GM23338 (cell line): ENCODE data around the gene SENP8. TPM values are rescaled to one million over a fixed set of nuclear protein-coding genes. Genes with fewer than 3 reads are reported as not detected.

Source experiments
- ATAC-seq: fragments of 200-7000 bp; cut with Tn5 transposase; 3 replicates; pipeline ENCODE4 v1.9.1; 2020
- DNase-seq: peaks from one replicate; pipeline ENCODE4 v3.0.0-alpha.2; 2015; ENCODE audit warnings: low spot score
- H2AFZ ChIP-seq: fragments of 200-600 bp; sonication (generic); 2 replicates; pipeline ENCODE4 v1.8.0; 2016; ENCODE audit warnings: antibody characterized with exemption, mild to moderate bottlenecking, moderate library complexity
- H3F3A ChIP-seq: fragments of 200-600 bp; sonication (generic); replicated peaks from 2 replicates; pipeline ENCODE4 v1.8.0; 2017; ENCODE audit warnings: antibody characterized with exemption, mixed run types, low read depth
- H3K27ac ChIP-seq: fragments of 200-600 bp; sonication (generic); 2 replicates; pipeline ENCODE4 v1.6.1; 2016; ENCODE audit warnings: low read depth
- H3K27me3 ChIP-seq: fragments of 200-600 bp; sonication (generic); 2 replicates; pipeline ENCODE4 v1.8.0; 2016; ENCODE audit warnings: mild to moderate bottlenecking, mixed run types, moderate library complexity; ENCODE audit not compliant: insufficient read depth
- H3K36me3 ChIP-seq: fragments of 200-600 bp; sonication (generic); 2 replicates; pipeline ENCODE4 v1.8.0; 2016; ENCODE audit warnings: mild to moderate bottlenecking; ENCODE audit not compliant: insufficient read depth
- H3K4me1 ChIP-seq: fragments of 200-600 bp; sonication (generic); 2 replicates; pipeline ENCODE4 v1.8.0; 2016; ENCODE audit warnings: mild to moderate bottlenecking, moderate library complexity; ENCODE audit not compliant: insufficient read depth
- H3K4me2 ChIP-seq: fragments of 200-600 bp; sonication (generic); 2 replicates; pipeline ENCODE4 v1.7.1; 2017; ENCODE audit warnings: mixed run types
- H3K4me3 ChIP-seq: fragments of 200-600 bp; sonication (generic); 2 replicates; pipeline ENCODE4 v1.6.1; 2016; ENCODE audit warnings: mixed run types
- H3K79me2 ChIP-seq: fragments of 200-600 bp; sonication (generic); replicated peaks from 2 replicates; pipeline ENCODE4 v1.8.0; 2017; ENCODE audit warnings: mild to moderate bottlenecking; ENCODE audit not compliant: insufficient read depth
- H3K9me2 ChIP-seq: fragments of 200-600 bp; sonication (generic); 2 replicates; pipeline ENCODE4 v1.8.0; 2017; ENCODE audit not compliant: insufficient read depth
- H4K20me1 ChIP-seq: fragments of 200-600 bp; sonication (generic); replicated peaks from 2 replicates; pipeline ENCODE4 v1.8.0; 2017; ENCODE audit warnings: mild to moderate bottlenecking; ENCODE audit not compliant: insufficient read depth
- H3K27ac Mint-ChIP-seq: 2 replicates; pipeline ENCODE4 v1.8.0; 2020; ENCODE audit warnings: inconsistent platforms, mild to moderate bottlenecking, moderate library complexity, mixed read lengths
- H3K27me3 Mint-ChIP-seq: 3 replicates; pipeline ENCODE4 v1.8.0; 2022; ENCODE audit warnings: low read depth, mild to moderate bottlenecking, moderate library complexity, mixed read lengths, inconsistent platforms; ENCODE audit not compliant: insufficient read depth, poor library complexity
- H3K36me3 Mint-ChIP-seq: 3 replicates; pipeline ENCODE4 v1.8.0; 2021; ENCODE audit warnings: low read depth, mild to moderate bottlenecking, inconsistent platforms, moderate library complexity, mixed read lengths
- H3K4me1 Mint-ChIP-seq: 3 replicates; pipeline ENCODE4 v1.8.0; 2020; ENCODE audit warnings: mild to moderate bottlenecking, inconsistent platforms, mixed read lengths
- H3K4me3 Mint-ChIP-seq: 3 replicates; pipeline ENCODE4 v1.8.0; 2021; ENCODE audit warnings: moderate library complexity, mild to moderate bottlenecking, inconsistent platforms, mixed read lengths
- H3K9me3 Mint-ChIP-seq: 3 replicates; pipeline ENCODE4 v1.8.0; 2020; ENCODE audit warnings: moderate library complexity, mild to moderate bottlenecking, inconsistent platforms, mixed read lengths
- CREB1 ChIP-seq: fragments of 250-450 bp; sonication (Bioruptor Pico); IDR thresholded peaks from 2 replicates; pipeline ENCODE4 v1.5.0; 2020; ENCODE audit warnings: low read depth, mild to moderate bottlenecking, moderate library complexity
- EZH2 ChIP-seq: fragments of 200-600 bp; sonication (generic); IDR thresholded peaks from one replicate; pipeline ENCODE4 v1.8.0; 2017; ENCODE audit warnings: antibody characterized with exemption, mild to moderate bottlenecking, low read depth; ENCODE audit not compliant: unreplicated experiment
- EZH2phosphoT487 ChIP-seq: fragments of 200-600 bp; sonication (generic); IDR thresholded peaks from one replicate; pipeline ENCODE4 v1.8.1; 2018; ENCODE audit warnings: antibody characterized with exemption; ENCODE audit not compliant: unreplicated experiment
- JUNB ChIP-seq: IDR thresholded peaks from one replicate; pipeline ENCODE4 v1.6.1; 2016; ENCODE audit warnings: antibody characterized with exemption; ENCODE audit not compliant: unreplicated experiment
- NANOG ChIP-seq: IDR thresholded peaks from 2 replicates; pipeline ENCODE4 v1.6.1; 2016; ENCODE audit warnings: antibody characterized with exemption, borderline replicate concordance
- POLR2AphosphoS5 ChIP-seq: IDR thresholded peaks from 2 replicates; pipeline ENCODE4 v1.6.1; 2016; ENCODE audit warnings: antibody characterized with exemption, low read depth
- STAT1 ChIP-seq: IDR thresholded peaks from one replicate; pipeline ENCODE4 v1.6.1; 2016; ENCODE audit warnings: antibody characterized with exemption; ENCODE audit not compliant: unreplicated experiment
- ZNF114 ChIP-seq: fragments of 250-450 bp; sonication (Bioruptor Pico); IDR thresholded peaks from 2 replicates; pipeline ENCODE4 v1.5.0; 2020; ENCODE audit warnings: mild to moderate bottlenecking, moderate library complexity
- ZNF331 ChIP-seq: fragments of 250-450 bp; sonication (Bioruptor Pico); IDR thresholded peaks from 2 replicates; pipeline ENCODE4 v1.5.0; 2020; ENCODE audit warnings: low read depth, mild to moderate bottlenecking, moderate library complexity
- polyA plus RNA-seq: library from polyadenylated mRNA; unstranded; fragments of >200 nt; fragmentation: Nextera tagmentation; extraction: Ambion mirVana; gene quantifications from 2 replicates; pipeline ENCODE4 v1.2.1, GENCODE V29; 2016
- total RNA-seq: library from RNA; depleted of rRNA; stranded (reverse); fragments of >200 nt; shearing (Covaris generic); gene quantifications from 2 replicates; pipeline ENCODE4 v1.2.3, GENCODE V29; 2014
- TF ChIP-seq, protein P1 (sequence below): IDR thresholded peaks from one replicate; pipeline ENCODE4 v1.6.1; 2018; ENCODE audit warnings: antibody characterized with exemption; ENCODE audit not compliant: unreplicated experiment
- TF ChIP-seq, protein P2 (sequence below): IDR thresholded peaks from 2 replicates; pipeline ENCODE4 v1.6.1; 2016; ENCODE audit warnings: antibody characterized with exemption
- TF ChIP-seq, protein P3 (sequence below), 2 experiments: fragments of 200-600 bp in 1 of 2; sonication (generic) in 1 of 2; conservative IDR thresholded peaks; 2 replicates each; pipeline versions ENCODE4 v1.5.1 to v1.6.1; 2016 to 2017; ENCODE audit warnings: antibody characterized with exemption in 2 of 2, low read depth in 2 of 2, mild to moderate bottlenecking in 2 of 2, moderate library complexity in 1 of 2

SENP8 gene
- total and polyA plus RNA-seq, 2 experiments from 2014 or later, result 3.1 to 7.7 TPM

DNA sequence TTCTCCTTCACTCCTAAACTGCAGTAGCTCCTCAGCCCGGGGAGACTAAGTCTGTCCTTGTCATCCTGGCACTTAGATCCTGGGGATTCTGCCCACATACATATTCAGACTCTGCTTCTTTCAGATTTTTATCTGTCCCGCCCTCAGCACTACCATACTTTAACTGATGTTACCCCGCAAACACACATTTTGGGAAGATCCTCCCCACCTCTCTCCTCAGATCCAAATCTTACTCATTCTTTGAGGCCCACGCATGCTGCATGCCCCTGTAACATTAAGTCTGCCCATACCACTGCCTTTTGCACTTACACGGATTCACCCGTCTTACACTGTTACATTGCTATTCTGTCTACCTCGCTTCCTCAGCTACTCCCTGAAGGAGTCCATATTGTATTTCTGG is 36.1 kb downstream of the SENP8 start (continued):
- TF ChIP-seq POLR2AphosphoS5 (no peak), JUNB (no peak), EZH2phosphoT487 (no peak)

- Histone ChIP-seq H3K4me2 (peak overlapping the region; percentile 67; the same call in 1 of the 2 replicates), H4K20me1 (no peaks in the 10 kb centered on the region; the same call in 1 of the 2 replicates), H3K27ac (no peak overlapping the region), H3K79me2 (no peaks in the 10 kb centered on the region), H3K27me3 (no peaks in the 10 kb centered on the region), H3K4me3 (peak overlapping the region; percentile 44; the same call in 1 of the 2 replicates), H3F3A (no peaks in the 10 kb centered on the region), H3K9me2 (no peaks in the 10 kb centered on the region), H2AFZ (peak overlapping the region; percentile 97), H3K4me1 (peaks cover 7% of the 10 kb centered on the region), H3K36me3 (no peaks in the 10 kb centered on the region)
- DNase-seq (peak; percentile 36), ATAC-seq (peak; percentile 64)
- Mint-ChIP-seq H3K27me3 (peaks cover 12% of the 10 kb centered on the region), H3K9me3 (no peaks in the 10 kb centered on the region), H3K4me1 (peaks cover 10% of the 10 kb centered on the region; the same call in 2 of the 3 replicates), H3K27ac (no peak overlapping the region), H3K36me3 (no peaks in the 10 kb centered on the region), H3K4me3 (peak overlapping the region; percentile 56; the same call in 1 of the 3 replicates)
- TF ChIP-seq ZNF331 (no peak), EZH2 (no peak), ZNF114 (no peak), CREB1 (CRISPR knock-in tag) (no peak), NANOG (no peak), POLR2AphosphoS5 (no peak), STAT1 (no peak), JUNB (no peak), EZH2phosphoT487 (no peak)
- TF ChIP-seq, protein P1, sequence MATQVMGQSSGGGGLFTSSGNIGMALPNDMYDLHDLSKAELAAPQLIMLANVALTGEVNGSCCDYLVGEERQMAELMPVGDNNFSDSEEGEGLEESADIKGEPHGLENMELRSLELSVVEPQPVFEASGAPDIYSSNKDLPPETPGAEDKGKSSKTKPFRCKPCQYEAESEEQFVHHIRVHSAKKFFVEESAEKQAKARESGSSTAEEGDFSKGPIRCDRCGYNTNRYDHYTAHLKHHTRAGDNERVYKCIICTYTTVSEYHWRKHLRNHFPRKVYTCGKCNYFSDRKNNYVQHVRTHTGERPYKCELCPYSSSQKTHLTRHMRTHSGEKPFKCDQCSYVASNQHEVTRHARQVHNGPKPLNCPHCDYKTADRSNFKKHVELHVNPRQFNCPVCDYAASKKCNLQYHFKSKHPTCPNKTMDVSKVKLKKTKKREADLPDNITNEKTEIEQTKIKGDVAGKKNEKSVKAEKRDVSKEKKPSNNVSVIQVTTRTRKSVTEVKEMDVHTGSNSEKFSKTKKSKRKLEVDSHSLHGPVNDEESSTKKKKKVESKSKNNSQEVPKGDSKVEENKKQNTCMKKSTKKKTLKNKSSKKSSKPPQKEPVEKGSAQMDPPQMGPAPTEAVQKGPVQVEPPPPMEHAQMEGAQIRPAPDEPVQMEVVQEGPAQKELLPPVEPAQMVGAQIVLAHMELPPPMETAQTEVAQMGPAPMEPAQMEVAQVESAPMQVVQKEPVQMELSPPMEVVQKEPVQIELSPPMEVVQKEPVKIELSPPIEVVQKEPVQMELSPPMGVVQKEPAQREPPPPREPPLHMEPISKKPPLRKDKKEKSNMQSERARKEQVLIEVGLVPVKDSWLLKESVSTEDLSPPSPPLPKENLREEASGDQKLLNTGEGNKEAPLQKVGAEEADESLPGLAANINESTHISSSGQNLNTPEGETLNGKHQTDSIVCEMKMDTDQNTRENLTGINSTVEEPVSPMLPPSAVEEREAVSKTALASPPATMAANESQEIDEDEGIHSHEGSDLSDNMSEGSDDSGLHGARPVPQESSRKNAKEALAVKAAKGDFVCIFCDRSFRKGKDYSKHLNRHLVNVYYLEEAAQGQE, result no peak
- TF ChIP-seq, protein P2, sequence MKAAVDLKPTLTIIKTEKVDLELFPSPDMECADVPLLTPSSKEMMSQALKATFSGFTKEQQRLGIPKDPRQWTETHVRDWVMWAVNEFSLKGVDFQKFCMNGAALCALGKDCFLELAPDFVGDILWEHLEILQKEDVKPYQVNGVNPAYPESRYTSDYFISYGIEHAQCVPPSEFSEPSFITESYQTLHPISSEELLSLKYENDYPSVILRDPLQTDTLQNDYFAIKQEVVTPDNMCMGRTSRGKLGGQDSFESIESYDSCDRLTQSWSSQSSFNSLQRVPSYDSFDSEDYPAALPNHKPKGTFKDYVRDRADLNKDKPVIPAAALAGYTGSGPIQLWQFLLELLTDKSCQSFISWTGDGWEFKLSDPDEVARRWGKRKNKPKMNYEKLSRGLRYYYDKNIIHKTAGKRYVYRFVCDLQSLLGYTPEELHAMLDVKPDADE, result no peak
- TF ChIP-seq, protein P3, sequence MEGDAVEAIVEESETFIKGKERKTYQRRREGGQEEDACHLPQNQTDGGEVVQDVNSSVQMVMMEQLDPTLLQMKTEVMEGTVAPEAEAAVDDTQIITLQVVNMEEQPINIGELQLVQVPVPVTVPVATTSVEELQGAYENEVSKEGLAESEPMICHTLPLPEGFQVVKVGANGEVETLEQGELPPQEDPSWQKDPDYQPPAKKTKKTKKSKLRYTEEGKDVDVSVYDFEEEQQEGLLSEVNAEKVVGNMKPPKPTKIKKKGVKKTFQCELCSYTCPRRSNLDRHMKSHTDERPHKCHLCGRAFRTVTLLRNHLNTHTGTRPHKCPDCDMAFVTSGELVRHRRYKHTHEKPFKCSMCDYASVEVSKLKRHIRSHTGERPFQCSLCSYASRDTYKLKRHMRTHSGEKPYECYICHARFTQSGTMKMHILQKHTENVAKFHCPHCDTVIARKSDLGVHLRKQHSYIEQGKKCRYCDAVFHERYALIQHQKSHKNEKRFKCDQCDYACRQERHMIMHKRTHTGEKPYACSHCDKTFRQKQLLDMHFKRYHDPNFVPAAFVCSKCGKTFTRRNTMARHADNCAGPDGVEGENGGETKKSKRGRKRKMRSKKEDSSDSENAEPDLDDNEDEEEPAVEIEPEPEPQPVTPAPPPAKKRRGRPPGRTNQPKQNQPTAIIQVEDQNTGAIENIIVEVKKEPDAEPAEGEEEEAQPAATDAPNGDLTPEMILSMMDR (conservative IDR thresholded peaks at IDR 0.05; ENCODE audit: low read depth in 2 of 2), result no peak
Measured at GRCh38 chr15:72155003-72155621, 36.9 kb downstream of the SENP8 start.
